SH-SY5Y (cell line): ENCODE data around the gene CTNND2.

Source experiments
- GATA2 ChIP-seq: IDR thresholded peaks from 2 replicates; pipeline ENCODE4 v1.6.1; 2011; ENCODE audit warnings: mild to moderate bottlenecking, low read depth, low read length
- GATA3 ChIP-seq: IDR thresholded peaks from 2 replicates; pipeline ENCODE4 v1.6.1; 2011; ENCODE audit warnings: low read depth, mild to moderate bottlenecking, low read length, moderate library complexity

DNA sequence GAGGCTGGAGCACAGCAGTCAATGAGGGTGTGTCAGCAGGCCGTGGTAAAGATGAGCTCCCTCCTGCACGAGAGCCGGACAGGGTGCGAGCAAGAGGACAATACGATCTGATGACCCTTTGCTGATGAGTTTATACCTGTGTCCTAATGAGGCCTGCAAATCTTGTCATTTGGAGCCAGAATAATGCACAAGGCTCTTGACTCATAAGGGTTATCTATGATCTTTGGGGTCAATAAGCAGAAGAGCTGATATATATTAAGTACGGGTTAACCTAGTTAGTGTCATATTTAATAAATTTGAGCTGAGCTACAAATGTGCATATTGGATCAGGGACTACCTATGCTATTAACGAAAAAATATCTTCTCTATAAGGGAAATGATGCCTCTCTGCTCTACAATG is 46.9 kb downstream of the CTNND2 start:
- TF ChIP-seq GATA2, result no peak
- no peak for TF ChIP-seq GATA3
